CD4-positive, alpha-beta T cell treated with Interleukin-2 at 100 ng/mL for 4 hours (primary cell): ENCODE measurements around the gene CCNL1.

Experiments
- DNase-seq: peaks from one replicate; pipeline ENCODE4 v3.0.0-alpha.2; 2020; ENCODE audit warnings: low spot score

Gene CCNL1

GRCh38 chr3:157145606-157146322, 14.2 kb downstream of the CCNL1 start:
- no peak for DNase-seq

DNA sequence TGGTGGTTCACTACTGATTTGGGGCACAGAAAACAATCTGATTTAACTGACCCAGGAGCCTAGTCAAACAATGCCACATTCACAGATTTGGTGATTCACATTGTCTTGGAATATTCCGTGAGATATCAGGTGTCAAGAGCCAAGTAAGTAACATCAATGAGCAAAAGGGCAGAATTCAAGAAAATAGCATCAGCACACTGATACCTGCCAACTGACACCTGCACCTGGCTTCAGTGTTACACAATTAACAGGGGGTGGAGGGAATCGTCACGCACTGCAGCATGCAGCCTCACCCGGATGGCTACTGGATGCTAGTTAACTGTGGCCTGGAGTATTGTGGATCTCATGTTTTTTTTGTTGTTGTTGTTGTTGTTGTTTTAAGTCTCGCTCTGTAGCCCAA, 17.6 kb downstream of the CCNL1 start:
- no peak for DNase-seq

GRCh38 chr3:157139938-157140534, 19.9 kb downstream of the CCNL1 start:
- DNase-seq: no peak

- no peak for DNase-seq
These were observed 23.1 kb downstream of the CCNL1 start for GRCh38 chr3:157136647-157137387.

GRCh38 chr3:157135671-157136396, 24.1 kb downstream of the CCNL1 start:
- no peak for DNase-seq

DNA sequence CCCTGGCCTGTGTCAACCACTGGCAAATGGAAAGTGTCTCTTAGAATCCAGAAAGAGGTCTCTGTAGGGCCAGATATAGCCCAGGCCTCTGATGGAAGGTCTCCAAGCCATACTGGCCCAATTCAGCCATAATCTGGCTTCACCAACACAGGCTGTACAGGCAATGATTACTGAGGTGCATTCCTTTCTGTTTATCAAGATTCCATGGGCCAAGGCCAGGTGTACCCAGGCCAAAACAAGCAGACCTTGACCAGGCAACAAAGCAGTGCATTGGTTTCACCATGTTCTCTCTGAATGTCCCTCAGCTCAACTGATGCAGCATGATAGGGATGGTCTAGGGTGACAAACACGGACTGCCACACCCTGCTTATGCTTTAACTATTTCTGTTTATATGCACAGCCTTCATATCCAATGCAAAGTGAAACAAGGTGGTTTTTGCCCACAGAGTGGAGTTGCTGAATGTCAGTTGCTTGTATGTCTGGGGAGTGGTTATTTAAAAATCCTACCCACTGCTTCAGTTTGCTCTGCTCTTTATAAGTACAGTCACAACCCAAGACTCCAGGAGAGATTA, 25.2 kb downstream of the CCNL1 start:
- DNase-seq: peak; percentile 38

DNA sequence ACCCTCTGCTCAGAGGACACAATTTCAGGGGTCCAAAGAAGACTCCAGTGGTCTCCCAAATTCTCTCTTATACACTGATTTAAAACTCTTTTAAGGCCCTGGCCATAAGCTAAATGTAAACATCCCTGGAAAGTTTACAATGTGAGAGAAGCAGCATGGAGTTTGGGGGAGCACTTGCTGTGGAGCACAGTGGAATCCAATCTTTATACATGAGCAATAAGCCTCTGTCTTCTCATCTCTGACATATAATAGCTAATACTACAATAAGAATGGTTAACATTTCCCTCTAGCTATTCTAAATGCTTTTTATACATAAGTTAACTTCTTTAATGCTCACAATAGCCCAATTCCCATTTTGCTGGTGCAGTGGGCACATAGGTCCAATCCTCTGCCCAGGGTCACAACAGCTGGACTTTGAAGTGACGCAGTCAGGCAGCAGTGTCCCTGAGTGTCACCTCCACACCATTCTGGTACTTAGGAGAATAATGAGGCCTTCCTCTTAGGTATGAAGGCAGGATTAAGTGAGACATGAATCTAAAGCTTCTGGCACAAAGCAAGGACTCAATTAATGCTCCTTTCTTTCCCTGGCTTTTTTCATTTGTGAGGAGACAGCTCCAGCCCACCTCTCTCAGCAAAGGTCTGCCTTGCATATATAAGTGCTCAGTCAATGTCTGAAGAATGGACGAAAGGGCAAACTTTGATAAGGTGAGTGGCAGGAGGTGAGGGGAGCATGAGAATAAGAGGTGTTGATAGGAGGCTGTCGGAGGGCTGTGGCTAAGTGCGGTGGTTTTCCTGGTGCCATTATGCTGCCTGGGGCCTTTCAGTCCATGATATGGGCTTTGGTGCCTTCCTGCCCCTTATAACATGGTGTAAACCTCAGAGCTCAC, 26.3 kb downstream of the CCNL1 start:
- no peak for DNase-seq

GRCh38 chr3:157132936-157133335, 27.0 kb downstream of the CCNL1 start:
- DNase-seq: no peak

GRCh38 chr3:157132341-157132740, 27.6 kb downstream of the CCNL1 start:
- DNase-seq: no peak

- no peak for DNase-seq
These were observed 28.1 kb downstream of the CCNL1 start for GRCh38 chr3:157131861-157132260.

GRCh38 chr3:157130467-157131251, 29.3 kb downstream of the CCNL1 start:
- DNase-seq: peak; percentile 92

- DNase-seq: peak; percentile 41
These were observed 30.0 kb downstream of the CCNL1 start for GRCh38 chr3:157129803-157130466.

GRCh38 chr3:157128771-157129681, 30.9 kb downstream of the CCNL1 start:
- DNase-seq: peak; percentile 46

GRCh38 chr3:157127831-157128767, 31.8 kb downstream of the CCNL1 start:
- peak; percentile 88 for DNase-seq

GRCh38 chr3:157127268-157127667, 32.7 kb downstream of the CCNL1 start:
- DNase-seq: no peak

DNA sequence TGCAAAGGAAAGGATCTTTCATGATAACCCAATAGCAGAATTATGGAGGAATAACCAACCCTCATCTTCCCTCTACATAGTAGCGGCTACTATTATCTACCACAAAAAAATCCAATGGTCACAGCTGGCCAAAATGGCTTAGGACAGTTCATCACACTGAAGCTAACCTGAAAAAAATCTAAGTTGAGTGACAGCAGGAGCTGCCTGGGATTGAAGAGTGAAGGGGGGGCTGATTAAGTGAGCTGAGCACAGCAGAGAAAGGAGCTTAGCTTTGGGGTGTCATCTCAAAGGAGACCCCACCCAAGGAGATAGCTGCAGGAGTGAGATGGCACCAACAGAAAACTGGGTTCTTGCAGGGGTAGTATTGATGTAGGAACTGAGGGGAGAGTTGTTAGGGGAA, 33.6 kb downstream of the CCNL1 start:
- no peak for DNase-seq

GRCh38 chr3:157125101-157125500, 34.8 kb downstream of the CCNL1 start:
- DNase-seq: no peak

GRCh38 chr3:157123621-157124020, 36.3 kb downstream of the CCNL1 start:
- no peak for DNase-seq
